ENCODE data around the gene KRT6C. TPM values are rescaled to one million over a fixed set of nuclear protein-coding genes. Genes with fewer than 3 reads are reported as not detected.
"Not testable (repeated sequence)": the region's sequence is repeated elsewhere in the genome, so short reads cannot be mapped to it uniquely, and the experiment has no call there.

The KRT6C gene
- total RNA-seq, 1 donor from 2014 or later = not detected

- DNase-seq (ENCODE audit: low spot score) = no peak
These were observed 14.7 kb downstream of the KRT6C start for GRCh38 chr12:52458861-52459260.

DNA sequence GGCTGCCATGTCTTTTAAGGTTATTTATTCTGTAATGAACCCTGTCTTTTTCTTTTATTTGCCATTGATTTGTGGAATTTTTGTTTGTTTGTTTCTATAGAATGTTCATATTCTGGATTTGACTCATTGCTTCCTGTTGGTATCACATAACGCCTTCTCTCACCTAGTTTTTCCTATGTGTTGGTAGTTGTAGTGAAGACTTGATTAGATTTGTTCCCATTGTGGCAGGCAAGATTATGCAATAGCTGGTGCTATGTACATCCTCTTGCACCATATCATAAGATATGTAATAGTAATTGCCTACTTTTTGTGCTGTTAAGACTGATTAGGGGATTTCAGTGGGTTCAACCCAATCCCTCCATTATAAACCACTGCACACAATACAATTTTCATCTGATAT lies 17.8 kb downstream of the KRT6C start:
- DNase-seq (ENCODE audit: low spot score) = no peak

DNA sequence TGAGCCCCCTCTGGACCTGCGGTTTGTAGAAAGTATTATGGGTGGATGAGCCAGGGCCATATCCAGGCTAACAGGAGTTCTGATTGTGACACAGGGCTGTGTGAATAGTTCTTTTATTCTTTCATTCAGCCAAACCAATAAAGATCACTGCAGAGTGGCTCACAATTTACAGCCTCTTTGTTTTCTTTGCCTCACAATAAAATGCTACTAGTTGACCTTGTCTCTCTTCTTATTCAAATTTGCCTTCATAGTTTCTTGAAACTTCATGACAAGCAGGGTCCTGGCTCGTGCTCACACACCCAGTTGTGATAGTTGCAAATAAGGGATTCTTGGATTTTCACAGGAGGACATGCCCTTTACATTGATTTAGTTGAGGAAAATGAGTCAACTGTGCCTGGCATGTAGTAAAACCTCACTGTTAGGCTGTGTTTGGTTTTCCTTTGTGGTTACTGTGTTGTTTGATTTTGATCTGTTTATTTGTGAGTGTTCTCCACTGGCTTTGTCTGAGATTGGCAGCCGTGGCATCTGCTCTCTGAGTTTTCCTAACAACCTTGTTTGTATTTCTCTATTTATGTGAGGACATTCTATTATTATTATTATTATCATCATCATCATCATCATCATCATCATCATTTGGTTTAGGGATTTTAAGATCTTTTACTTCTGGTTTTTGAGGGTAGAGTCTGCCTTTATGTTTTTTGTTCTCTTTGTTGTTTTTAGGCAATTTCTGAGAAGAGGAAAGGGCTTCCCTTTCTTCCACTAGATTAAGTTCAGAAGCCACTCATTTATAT lies 19.0 kb downstream of the KRT6C start:
- no peak for DNase-seq (ENCODE audit: low spot score)

- no peak for DNase-seq (ENCODE audit: low spot score)
These were observed 21.5 kb downstream of the KRT6C start, which contains the start of gene KRT6B for GRCh38 chr12:52452101-52452500. Gene KRT6B (minus strand): TSS chr12:52452146. CDS start chr12:52452078, 68 bp downstream.

DNA sequence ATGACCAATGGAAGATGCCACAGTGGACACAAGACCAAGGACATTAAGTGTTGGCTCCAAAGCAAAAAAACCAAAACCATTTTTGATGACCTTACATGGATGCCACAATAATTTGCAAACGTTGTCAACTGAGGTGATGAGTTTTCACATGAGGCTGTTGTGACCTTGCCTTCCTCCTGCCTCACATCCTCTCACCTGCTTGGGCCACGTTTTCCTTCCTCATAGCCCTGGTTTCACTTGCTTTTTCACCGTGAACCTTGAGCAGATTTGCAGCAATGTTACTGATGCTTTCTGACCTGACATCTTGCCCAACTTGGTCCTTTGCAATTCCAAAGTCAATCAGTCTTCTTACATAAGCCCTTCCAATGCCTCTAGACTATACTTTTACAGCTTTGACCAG lies 25.4 kb downstream of the KRT6C start:
- no peak for DNase-seq (ENCODE audit: low spot score)

- DNase-seq (ENCODE audit: low spot score) = not testable (repeated sequence)
These were observed 26.4 kb downstream of the KRT6C start for GRCh38 chr12:52447196-52447595.

GRCh38 chr12:52446367-52447045 lies 27.1 kb downstream of the KRT6C start:
- DNase-seq (ENCODE audit: low spot score) = no peak

DNA sequence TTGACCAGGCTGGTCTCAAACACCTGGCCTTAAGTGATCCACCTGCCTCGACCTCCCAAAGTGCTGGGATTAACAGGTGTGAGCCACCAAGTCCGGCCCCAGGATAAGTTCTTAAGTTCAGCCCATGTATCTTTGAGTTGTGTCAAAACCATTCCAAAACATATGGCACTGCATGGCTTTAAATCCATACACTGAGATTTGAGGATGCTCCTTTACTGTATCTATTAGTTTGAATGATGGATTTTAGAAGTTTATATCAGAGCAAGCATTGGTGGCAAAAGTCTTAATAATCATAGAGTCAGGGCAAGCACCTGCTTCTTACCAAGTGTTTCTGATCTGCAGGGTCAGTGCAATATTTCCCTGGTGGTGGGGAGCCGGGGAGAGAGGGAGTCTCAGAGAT lies 27.7 kb downstream of the KRT6C start:
- DNase-seq (ENCODE audit: low spot score) = no peak

- DNase-seq (ENCODE audit: low spot score) = no peak
These were observed 28.7 kb downstream of the KRT6C start for GRCh38 chr12:52444647-52445595.

GRCh38 chr12:52443966-52444365 lies 29.6 kb downstream of the KRT6C start:
- DNase-seq (ENCODE audit: low spot score) = no peak

DNA sequence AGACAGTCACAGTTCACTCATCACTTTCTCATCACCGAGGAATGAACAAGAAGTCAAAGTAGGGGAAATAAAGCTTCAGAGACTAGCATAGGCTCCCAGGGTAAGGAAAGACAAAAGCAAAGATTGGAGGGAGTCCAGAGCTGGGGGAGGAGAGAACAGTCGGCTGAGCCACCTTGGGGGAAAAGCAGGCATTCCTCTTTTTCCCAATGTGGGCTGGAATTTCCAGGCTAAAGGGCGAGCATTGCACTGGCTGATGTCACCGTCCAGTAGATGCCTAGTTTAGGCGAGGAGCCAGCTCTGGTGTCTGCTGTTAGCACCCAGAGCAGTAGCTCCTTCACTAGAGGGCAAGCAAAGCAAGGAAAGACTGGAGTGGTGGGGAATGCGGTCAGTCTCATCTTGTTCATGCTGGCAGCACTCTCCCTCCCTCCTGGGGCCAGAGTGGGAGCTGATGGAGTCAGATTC lies 31.0 kb downstream of the KRT6C start:
- no peak for DNase-seq (ENCODE audit: low spot score)

DNA sequence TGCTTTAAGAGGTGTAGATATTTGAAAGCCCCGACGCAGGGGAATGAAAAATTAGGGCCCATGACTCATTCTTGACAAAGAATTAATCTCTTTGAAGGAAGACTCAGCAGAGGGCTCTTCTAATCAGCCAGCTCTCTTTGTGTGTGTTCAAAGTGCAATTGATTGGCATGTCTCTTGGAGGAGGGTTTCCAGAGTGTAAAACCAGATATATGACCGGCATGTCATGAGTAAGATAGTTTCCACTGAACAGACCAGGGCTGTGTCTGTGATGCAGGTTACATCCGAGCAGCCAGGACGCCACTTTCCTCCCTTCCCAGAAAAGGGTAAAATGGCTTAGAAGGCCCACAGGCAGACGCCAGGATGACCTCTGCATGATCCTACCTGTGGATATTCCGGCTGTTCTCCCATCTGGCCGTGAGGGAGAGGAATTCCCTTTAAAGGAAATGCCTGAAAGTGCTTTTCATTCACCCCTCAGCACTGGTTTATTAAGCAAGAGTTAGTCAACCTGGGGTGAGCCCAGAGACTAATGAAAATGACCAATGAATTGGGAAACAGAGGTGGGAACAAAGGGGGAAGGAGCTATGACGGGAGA lies 32.2 kb downstream of the KRT6C start:
- DNase-seq (ENCODE audit: low spot score) = no peak

DNA sequence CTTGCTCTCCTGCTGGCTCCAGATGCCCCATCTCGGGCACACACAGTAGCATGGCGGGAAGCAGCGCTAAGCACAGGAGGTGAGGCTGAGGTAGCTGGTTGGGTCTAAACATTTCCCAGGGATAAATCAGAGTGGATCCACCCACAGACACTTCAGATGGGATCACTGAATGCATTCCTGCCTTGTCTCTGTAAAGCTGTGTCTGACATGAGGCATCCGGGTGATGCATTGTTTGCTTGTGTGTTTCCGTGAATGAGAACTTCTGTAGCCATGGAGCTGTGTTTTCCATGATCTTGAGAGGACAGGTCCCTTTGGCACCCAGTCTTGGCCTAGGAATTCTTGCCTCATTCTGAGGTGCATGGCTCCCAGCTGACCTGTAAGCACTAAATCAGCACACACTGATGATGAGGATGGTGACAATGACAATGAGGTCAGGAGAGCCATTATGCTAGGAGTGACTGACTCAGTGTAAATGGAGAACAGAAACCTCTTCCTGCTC lies 32.7 kb downstream of the KRT6C start:
- DNase-seq (ENCODE audit: low spot score) = no peak

- DNase-seq (ENCODE audit: low spot score) = no peak
These were observed 33.8 kb downstream of the KRT6C start for GRCh38 chr12:52439845-52440244.

DNA sequence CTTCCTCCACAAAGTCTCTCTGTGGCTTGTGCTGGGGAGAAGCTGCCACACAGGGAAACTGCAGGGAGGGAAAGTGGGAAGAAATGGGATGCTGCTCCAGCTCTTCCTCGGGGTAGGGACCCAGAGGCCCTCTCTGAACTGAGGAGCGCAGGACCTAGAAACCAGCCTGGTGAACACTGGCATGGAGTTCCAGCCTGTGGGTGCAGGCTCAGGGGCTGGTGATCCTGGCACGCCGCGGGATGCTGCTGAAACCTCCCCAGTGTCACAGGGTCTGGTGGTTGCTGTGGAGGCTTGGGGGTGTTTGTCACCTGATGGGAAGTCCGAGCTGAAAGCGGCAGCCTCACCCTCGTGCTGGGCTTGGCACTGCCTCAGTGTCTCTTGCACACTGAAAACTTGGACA lies 34.2 kb downstream of the KRT6C start:
- no peak for DNase-seq (ENCODE audit: low spot score)

GRCh38 chr12:52438305-52439301 lies 35.0 kb downstream of the KRT6C start:
- DNase-seq (ENCODE audit: low spot score) = no peak

- no peak for DNase-seq (ENCODE audit: low spot score)
These were observed 36.1 kb downstream of the KRT6C start for GRCh38 chr12:52437508-52437907.

- DNase-seq (ENCODE audit: low spot score) = no peak
These were observed 36.7 kb downstream of the KRT6C start for GRCh38 chr12:52436828-52437474.
